ENCODE results near the gene FYB1.

GRCh38 chr5:39187831-39188731, 31.3 kb downstream of the FYB1 start:
- TF ChIP-seq CTCF (IDR thresholded peaks at IDR 0.05; ENCODE audit: poor library complexity) (no peak), EZH2 (IDR thresholded peaks at IDR 0.05; ENCODE audit: borderline replicate concordance) (no peak)
